ENCODE data around the gene DCTPP1. TPM values are rescaled to one million over a fixed set of nuclear protein-coding genes. Genes with fewer than 3 reads are reported as not detected.
A peak's percentile ranks its signal among the peaks of the same experiment; 100 is the strongest.

Gene DCTPP1
- total and polyA plus RNA-seq, 2 of the 13 experiments (the other 11 are each of a cell fraction or from before 2014, with no cell fraction given) = 54.8 to 74.4 TPM

- TF ChIP-seq ZNF205 (CRISPR knock-in tag; IDR thresholded peaks at IDR 0.05) (no peak), ZNF280D (CRISPR knock-in tag; IDR thresholded peaks at IDR 0.05) (peak; percentile 35; the same call in 1 of the 2 replicates), FOXO1 (CRISPR knock-in tag; IDR thresholded peaks at IDR 0.05) (no peak), ZBTB4 (CRISPR knock-in tag; IDR thresholded peaks at IDR 0.05; ENCODE audit: borderline replicate concordance) (no peak), TBX2 (CRISPR knock-in tag; IDR thresholded peaks at IDR 0.05; ENCODE audit: borderline replicate concordance) (peak; percentile 62; the same call in 1 of the 2 replicates), SNAPC5 (CRISPR knock-in tag; IDR thresholded peaks at IDR 0.05; ENCODE audit: borderline replicate concordance) (no peak), NR2F2 (IDR thresholded peaks at IDR 0.05; ENCODE audit: borderline replicate concordance, low read depth) (no peak), ZNF761 (CRISPR knock-in tag; conservative IDR thresholded peaks at IDR 0.05) (0 out of 2 replicates have a peak, but pooled peaks have one; percentile 4), ZNF318 (CRISPR knock-in tag; IDR thresholded peaks at IDR 0.05) (no peak), TARDBP (CRISPR knock-in tag; IDR thresholded peaks at IDR 0.05) (no peak), ZNF335 (CRISPR knock-in tag; IDR thresholded peaks at IDR 0.05) (no peak), PTBP1 (IDR thresholded peaks at IDR 0.05; ENCODE audit: low read depth, low read length, poor library complexity, severe bottlenecking) (no peak), NFE2L1 (CRISPR knock-in tag; IDR thresholded peaks at IDR 0.05; ENCODE audit: borderline replicate concordance) (no peak), MZF1 (CRISPR knock-in tag; IDR thresholded peaks at IDR 0.05; ENCODE audit: borderline replicate concordance) (no peak)
Measured at GRCh38 chr16:30472328-30472942, 42.6 kb upstream of the DCTPP1 start, which contains the start of gene ITGAL (continued).

Measured in HepG2 (cell line).